Liver (tissue), 9 donors: ENCODE measurements around the gene BMAL1. TPM values are rescaled to one million over a fixed set of nuclear protein-coding genes. Genes with fewer than 3 reads are reported as not detected.
A peak's percentile ranks its signal among the peaks of the same experiment; 100 is the strongest.

Source experiments
- DNase-seq: peaks from one replicate; pipeline ENCODE4 v3.0.0-alpha.2; 2017; ENCODE audit warnings: low spot score
- H3K27ac ChIP-seq, 2 donors: one replicate each; pipeline ENCODE4 v1.7.0; 2013; ENCODE audit warnings: inconsistent platforms in 2 of 2, low read length in 2 of 2, control low read depth in 1 of 2, low read depth in 1 of 2, mild to moderate bottlenecking in 1 of 2
- H3K27me3 ChIP-seq, 4 donors: one replicate each; pipeline versions ENCODE4 v1.6.1 to v1.7.0; 2013; ENCODE audit warnings: low read length in 3 of 4, inconsistent platforms in 1 of 4, mild to moderate bottlenecking in 1 of 4, moderate library complexity in 1 of 4; ENCODE audit not compliant: control insufficient read depth in 4 of 4, insufficient read depth in 4 of 4
- H3K36me3 ChIP-seq, 4 donors: one replicate each; pipeline versions ENCODE4 v1.6.1 to v1.7.0; 2013; ENCODE audit warnings: low read length in 3 of 4, mild to moderate bottlenecking in 3 of 4, low read depth in 1 of 4, moderate library complexity in 1 of 4; ENCODE audit not compliant: control insufficient read depth in 4 of 4, insufficient read depth in 3 of 4
- H3K4me1 ChIP-seq, 4 donors: one replicate each; pipeline versions ENCODE4 v1.6.1 to v1.7.0; 2013; ENCODE audit warnings: low read length in 3 of 4, mild to moderate bottlenecking in 3 of 4, moderate library complexity in 1 of 4; ENCODE audit not compliant: control insufficient read depth in 4 of 4, insufficient read depth in 4 of 4
- H3K4me3 ChIP-seq, 3 donors: one replicate each; pipeline versions ENCODE4 v1.6.1 to v1.7.0; 2013; ENCODE audit warnings: low read length in 3 of 3, control low read depth in 1 of 3, low read depth in 1 of 3, mild to moderate bottlenecking in 1 of 3
- H3K9ac ChIP-seq, 2 donors: one replicate each; pipeline ENCODE4 v1.7.0; 2013; ENCODE audit warnings: low read length in 2 of 2, mild to moderate bottlenecking in 2 of 2, moderate library complexity in 2 of 2, control low read depth in 1 of 2, low read depth in 1 of 2
- H3K9me3 ChIP-seq, 4 donors: one replicate each; pipeline versions ENCODE4 v1.6.1 to v1.7.0; 2013; ENCODE audit warnings: low read length in 3 of 4; ENCODE audit not compliant: control insufficient read depth in 4 of 4
- ATF3 ChIP-seq: IDR thresholded peaks from 2 replicates; pipeline ENCODE4 v1.6.1; 2016; ENCODE audit warnings: antibody characterized with exemption
- CTCF ChIP-seq: fragments of 150-350 bp; IDR thresholded peaks from 2 replicates; pipeline ENCODE4 v1.5.1; 2017; ENCODE audit warnings: improper control_type of control experiment, low read depth, low read length; ENCODE audit not compliant: missing input control
- EGR1 ChIP-seq, 2 donors: IDR thresholded peaks; 2 replicates each; pipeline ENCODE4 v1.6.1; 2016 to 2018; ENCODE audit warnings: antibody characterized with exemption in 2 of 2, low read depth in 2 of 2
- FOXA1 ChIP-seq: IDR thresholded peaks from 2 replicates; pipeline ENCODE4 v1.6.1; 2016; ENCODE audit warnings: antibody characterized with exemption
- FOXA2 ChIP-seq: IDR thresholded peaks from 2 replicates; pipeline ENCODE4 v1.6.1; 2016; ENCODE audit warnings: antibody characterized with exemption
- GABPA ChIP-seq, 2 donors: IDR thresholded peaks in 1 of 2; conservative IDR thresholded peaks in 1 of 2; 2 replicates each; pipeline ENCODE4 v1.6.1; 2016; ENCODE audit warnings: antibody characterized with exemption in 2 of 2, mild to moderate bottlenecking in 1 of 2, moderate library complexity in 1 of 2
- HNF4A ChIP-seq, 2 donors: conservative IDR thresholded peaks; 2 replicates each; pipeline ENCODE4 v1.6.1; 2016; ENCODE audit warnings: antibody characterized with exemption in 2 of 2, mild to moderate bottlenecking in 2 of 2
- HNF4G ChIP-seq: IDR thresholded peaks from 2 replicates; pipeline ENCODE4 v1.6.1; 2016; ENCODE audit warnings: antibody characterized with exemption
- JUND ChIP-seq, 2 donors: IDR thresholded peaks; 2 replicates each; pipeline ENCODE4 v1.6.1; 2016; ENCODE audit warnings: antibody characterized with exemption in 2 of 2
- NR2F2 ChIP-seq: IDR thresholded peaks from 2 replicates; pipeline ENCODE4 v1.6.1; 2016; ENCODE audit warnings: antibody characterized with exemption
- RAD21 ChIP-seq, 2 donors: IDR thresholded peaks; 2 replicates each; pipeline ENCODE4 v1.6.1; 2016; ENCODE audit warnings: antibody characterized with exemption in 2 of 2, mild to moderate bottlenecking in 2 of 2
- REST ChIP-seq: IDR thresholded peaks from 2 replicates; pipeline ENCODE4 v1.6.1; 2016; ENCODE audit warnings: antibody characterized with exemption, mild to moderate bottlenecking
- RXRA ChIP-seq, 2 donors: IDR thresholded peaks; 2 replicates each; pipeline ENCODE4 v1.6.1; 2017 to 2018; ENCODE audit warnings: antibody characterized with exemption in 2 of 2, mild to moderate bottlenecking in 1 of 2
- SP1 ChIP-seq: IDR thresholded peaks from 2 replicates; pipeline ENCODE4 v1.6.1; 2018; ENCODE audit warnings: antibody characterized with exemption, mild to moderate bottlenecking
- TAF1 ChIP-seq: conservative IDR thresholded peaks from 2 replicates; pipeline ENCODE4 v1.6.1; 2016; ENCODE audit warnings: antibody characterized with exemption, mild to moderate bottlenecking
- WGBS: extraction: QIAGEN DNeasy Blood & Tissue Kit; methylation state at CpG from one replicate; pipeline ENCODE4 v1.1.7; 2013; 5-methylcytosine and 5-hydroxymethylcytosine counted together
- polyA plus RNA-seq, 2 donors: library from polyadenylated mRNA; stranded (reverse) in 1 of 2; unstranded in 1 of 2; fragments of 200-250 nt in 1 of 2; fragments of >200 nt in 1 of 2; fragmentation: Nextera tagmentation in 1 of 2; extraction: Ambion mirVana in 1 of 2; gene quantifications; one replicate each; pipeline versions ENCODE4 v1.2.1 to v1.2.3, GENCODE V29; 2013 to 2015
- total RNA-seq, 2 donors: library from RNA; depleted of rRNA; stranded (reverse); fragments of >200 nt; gene quantifications; one replicate each; pipeline ENCODE4 v1.2.3, GENCODE V29; 2014
- donor health status: healthy.
- donor health status: healthy.
- donor health status: healthy.
- donor health status: healthy.
- donor health status: healthy.

Gene BMAL1
- total and polyA plus RNA-seq, 4 donors: 4.7 to 39.0 (median 15.0) TPM

- H3K36me3 ChIP-seq: peaks cover 2 to 20% (median 15%) of the 10 kb centered on the region in 4 donors
- H3K9ac ChIP-seq: no peak overlapping the region
These were observed 72.0 kb downstream of the BMAL1 start for GRCh38 chr11:13349581-13349980.

GRCh38 chr11:13352711-13353110 lies 75.1 kb downstream of the BMAL1 start:
- Histone ChIP-seq H3K4me1 (no peaks in the 10 kb centered on the region), H3K27ac (no peak overlapping the region), H3K4me3 (no peak overlapping the region), H3K9ac (no peak overlapping the region), H3K27me3 (no peaks in the 10 kb centered on the region), H3K36me3 (peaks cover 8 to 48% (median 43%) of the 10 kb centered on the region in 4 donors), H3K9me3 (no peaks in the 10 kb centered on the region)
- DNase-seq: no peak
- no peak for TF ChIP-seq ATF3
- TF ChIP-seq SP1: no peak
- TF ChIP-seq JUND (IDR thresholded peaks at IDR 0.05): no peak
- TF ChIP-seq FOXA2: no peak
- 87% methylated on average over 6 of the region's 6 CpGs for WGBS

More at GRCh38 chr11:13349581-13349980, 72.0 kb downstream of the BMAL1 start:
- 98% methylated on average over 6 of the region's 6 CpGs for WGBS
- Histone ChIP-seq H3K9me3 (no peaks in the 10 kb centered on the region), H3K4me3 (no peak overlapping the region), H3K27ac (no peak overlapping the region), H3K4me1 (peaks cover 0 to under 1% (median under 1%) of the 10 kb centered on the region in 4 donors), H3K27me3 (no peaks in the 10 kb centered on the region)
- TF ChIP-seq TAF1: no peak
- no peak for TF ChIP-seq NR2F2
- no peak for TF ChIP-seq EGR1 (IDR thresholded peaks at IDR 0.05; ENCODE audit: low read depth in 2 of 2)
- TF ChIP-seq RAD21 (IDR thresholded peaks at IDR 0.05): no peak
- no peak for DNase-seq

- Histone ChIP-seq H3K4me3 (no peak overlapping the region), H3K27me3 (no peaks in the 10 kb centered on the region), H3K36me3 (peaks cover 10 to 59% (median 53%) of the 10 kb centered on the region in 4 donors), H3K27ac (no peak overlapping the region), H3K9ac (no peak overlapping the region), H3K4me1 (no peaks in the 10 kb centered on the region), H3K9me3 (no peaks in the 10 kb centered on the region)
- no peak for TF ChIP-seq HNF4G
- TF ChIP-seq FOXA2: no peak
- peak in 1 of 2 donors; percentile 47 for TF ChIP-seq RAD21 (IDR thresholded peaks at IDR 0.05)
- no peak for TF ChIP-seq CTCF
- TF ChIP-seq SP1: no peak
- TF ChIP-seq TAF1: no peak
- 89% methylated on average over 6 of the region's 6 CpGs for WGBS
- no peak for DNase-seq
These were observed 76.7 kb downstream of the BMAL1 start for GRCh38 chr11:13354335-13354734.

GRCh38 chr11:13355191-13355590 lies 77.6 kb downstream of the BMAL1 start:
- Histone ChIP-seq H3K9ac (no peak overlapping the region), H3K36me3 (peaks cover 10 to 68% (median 58%) of the 10 kb centered on the region in 4 donors)

More at GRCh38 chr11:13355191-13355590, 77.6 kb downstream of the BMAL1 start:
- Histone ChIP-seq H3K27ac (no peak overlapping the region), H3K4me1 (no peaks in the 10 kb centered on the region), H3K4me3 (no peak overlapping the region), H3K9me3 (no peaks in the 10 kb centered on the region), H3K27me3 (no peaks in the 10 kb centered on the region)
- 96% methylated on average over 4 of the region's 4 CpGs for WGBS
- DNase-seq: no peak
- TF ChIP-seq RAD21 (IDR thresholded peaks at IDR 0.05): no peak
- no peak for TF ChIP-seq TAF1
- no peak for TF ChIP-seq ATF3
- no peak for TF ChIP-seq RXRA (IDR thresholded peaks at IDR 0.05)
- TF ChIP-seq NR2F2: no peak
- TF ChIP-seq JUND (IDR thresholded peaks at IDR 0.05): no peak
- no peak for TF ChIP-seq REST
- no peak for TF ChIP-seq FOXA2
- no peak for TF ChIP-seq GABPA (IDR thresholded peaks at IDR 0.05 in 1 of 2, conservative IDR thresholded peaks at IDR 0.05 in 1 of 2)
- TF ChIP-seq FOXA1: no peak
- TF ChIP-seq CTCF: no peak
- TF ChIP-seq EGR1 (IDR thresholded peaks at IDR 0.05; ENCODE audit: low read depth in 2 of 2): no peak
- no peak for TF ChIP-seq HNF4G
- no peak for TF ChIP-seq HNF4A (conservative IDR thresholded peaks at IDR 0.05)
